Stimulated activated naive B cell treated with anti-CD40 and anti-IgM and Interleukin-4, amounts not matched to agents 10 μg/mL and 1 μg/mL and 100 μg/mL, for 72 hours (primary cell): ENCODE data around the gene MTNR1B.

ENCODE experiments used
- ATAC-seq, 2 donors: fragments of 150-1000 bp; cut with Tn5 transposase; replicated peaks; 2 replicates each; pipeline ENCODE4 v1.10.0; 2021; ENCODE audit warnings: moderate library complexity in 1 of 2
- DNase-seq: peaks from one replicate; pipeline ENCODE4 v3.0.0; 2021
- H3K27ac Mint-ChIP-seq: one replicate; pipeline ENCODE4 v1.8.0; 2022; ENCODE audit warnings: mild to moderate bottlenecking, mixed read lengths
- H3K27me3 Mint-ChIP-seq, 2 donors: one replicate each; pipeline ENCODE4 v1.8.0; 2022; ENCODE audit warnings: mixed read lengths in 2 of 2
- H3K36me3 Mint-ChIP-seq, 2 donors: one replicate each; pipeline ENCODE4 v1.8.0; 2022; ENCODE audit warnings: mixed read lengths in 2 of 2, mild to moderate bottlenecking in 1 of 2
- H3K4me1 Mint-ChIP-seq, 2 donors: one replicate each; pipeline ENCODE4 v1.8.0; 2022; ENCODE audit warnings: mixed read lengths in 2 of 2, mild to moderate bottlenecking in 1 of 2
- H3K4me3 Mint-ChIP-seq, 2 donors: one replicate each; pipeline ENCODE4 v1.8.0; 2022; ENCODE audit warnings: mild to moderate bottlenecking in 2 of 2, mixed read lengths in 2 of 2, moderate library complexity in 1 of 2
- H3K9me3 Mint-ChIP-seq, 2 donors: one replicate each; pipeline ENCODE4 v1.8.0; 2022; ENCODE audit warnings: mixed read lengths in 2 of 2, mild to moderate bottlenecking in 1 of 2

The MTNR1B gene

GRCh38 chr11:93000511-93001476 lies 31.3 kb downstream of the MTNR1B start:
- H3K4me1 Mint-ChIP-seq, result no peaks in the 10 kb centered on the region
- ATAC-seq, result no peak
- DNase-seq, result no peak
- no peaks in the 10 kb centered on the region for H3K36me3 Mint-ChIP-seq
- no peak overlapping the region for H3K4me3 Mint-ChIP-seq
- peaks cover 0 to 5% of the 10 kb centered on the region in 2 donors for H3K27me3 Mint-ChIP-seq
- peaks cover 0 to 8% of the 10 kb centered on the region in 2 donors for H3K9me3 Mint-ChIP-seq
- H3K27ac Mint-ChIP-seq, result no peak overlapping the region

- H3K36me3 Mint-ChIP-seq, result no peaks in the 10 kb centered on the region
- ATAC-seq (no peak), DNase-seq (no peak)
- no peak overlapping the region for H3K27ac Mint-ChIP-seq
- peaks cover 0 to 8% of the 10 kb centered on the region in 2 donors for H3K9me3 Mint-ChIP-seq
- H3K27me3 Mint-ChIP-seq, result peaks cover 0 to 5% of the 10 kb centered on the region in 2 donors
- H3K4me3 Mint-ChIP-seq, result no peak overlapping the region
- no peaks in the 10 kb centered on the region for H3K4me1 Mint-ChIP-seq
Observed at GRCh38 chr11:93001806-93002205, 32.4 kb downstream of the MTNR1B start.

GRCh38 chr11:93002380-93002779 lies 32.9 kb downstream of the MTNR1B start:
- Mint-ChIP-seq H3K27ac (no peak overlapping the region), H3K36me3 (no peaks in the 10 kb centered on the region), H3K27me3 (peaks cover 0 to 5% of the 10 kb centered on the region in 2 donors), H3K4me3 (no peak overlapping the region), H3K9me3 (peaks cover 0 to 8% of the 10 kb centered on the region in 2 donors), H3K4me1 (no peaks in the 10 kb centered on the region)
- DNase-seq, result no peak
- no peak for ATAC-seq

- Mint-ChIP-seq H3K4me3 (no peak overlapping the region), H3K27me3 (peaks cover 0 to 5% of the 10 kb centered on the region in 2 donors), H3K36me3 (no peaks in the 10 kb centered on the region), H3K9me3 (peaks cover 0 to 7% of the 10 kb centered on the region in 2 donors), H3K4me1 (no peaks in the 10 kb centered on the region), H3K27ac (no peak overlapping the region)
- ATAC-seq, result no peak
- DNase-seq, result no peak
Observed at GRCh38 chr11:93005239-93005638, 35.8 kb downstream of the MTNR1B start.

- ATAC-seq (no peak), DNase-seq (no peak)
- Mint-ChIP-seq H3K9me3 (peaks cover 0 to 6% of the 10 kb centered on the region in 2 donors), H3K4me1 (no peaks in the 10 kb centered on the region), H3K4me3 (no peak overlapping the region), H3K27ac (no peak overlapping the region), H3K27me3 (no peaks in the 10 kb centered on the region), H3K36me3 (no peaks in the 10 kb centered on the region)
Observed at GRCh38 chr11:93013646-93014045, 44.2 kb downstream of the MTNR1B start.

GRCh38 chr11:93016595-93016994 lies 47.1 kb downstream of the MTNR1B start:
- H3K36me3 Mint-ChIP-seq, result no peaks in the 10 kb centered on the region
- H3K4me1 Mint-ChIP-seq, result no peaks in the 10 kb centered on the region
- DNase-seq, result no peak
- no peak overlapping the region for H3K4me3 Mint-ChIP-seq
- H3K9me3 Mint-ChIP-seq, result peaks cover 0 to 7% of the 10 kb centered on the region in 2 donors
- ATAC-seq, result no peak
- peaks cover 0 to 6% of the 10 kb centered on the region in 2 donors for H3K27me3 Mint-ChIP-seq
- H3K27ac Mint-ChIP-seq, result no peak overlapping the region

- Mint-ChIP-seq H3K9me3 (peaks cover 0 to 7% of the 10 kb centered on the region in 2 donors), H3K36me3 (no peaks in the 10 kb centered on the region), H3K27ac (no peak overlapping the region), H3K27me3 (peaks cover 0 to 6% of the 10 kb centered on the region in 2 donors), H3K4me3 (no peak overlapping the region), H3K4me1 (no peaks in the 10 kb centered on the region)
- DNase-seq (no peak), ATAC-seq (no peak)
Observed at GRCh38 chr11:93017821-93018690, 48.6 kb downstream of the MTNR1B start.

- Mint-ChIP-seq H3K27ac (no peak overlapping the region), H3K4me1 (no peaks in the 10 kb centered on the region), H3K4me3 (no peak overlapping the region), H3K27me3 (peaks cover 0 to 6% of the 10 kb centered on the region in 2 donors), H3K36me3 (no peaks in the 10 kb centered on the region), H3K9me3 (peaks cover 4 to 7% of the 10 kb centered on the region in 2 donors)
- no peak for DNase-seq
- ATAC-seq, result no peak
Observed at GRCh38 chr11:93020248-93021046, 51.0 kb downstream of the MTNR1B start.

GRCh38 chr11:93024369-93024768 lies 54.9 kb downstream of the MTNR1B start:
- H3K27ac Mint-ChIP-seq, result no peak overlapping the region
- peaks cover 0 to 4% of the 10 kb centered on the region in 2 donors for H3K9me3 Mint-ChIP-seq
- no peak overlapping the region for H3K4me3 Mint-ChIP-seq
- H3K27me3 Mint-ChIP-seq, result peaks cover 0 to 6% of the 10 kb centered on the region in 2 donors
- H3K4me1 Mint-ChIP-seq, result no peaks in the 10 kb centered on the region
- no peak for DNase-seq
- no peak for ATAC-seq
- no peaks in the 10 kb centered on the region for H3K36me3 Mint-ChIP-seq

GRCh38 chr11:93025558-93026255 lies 56.3 kb downstream of the MTNR1B start:
- no peak for DNase-seq
- H3K27ac Mint-ChIP-seq, result no peak overlapping the region
- H3K4me3 Mint-ChIP-seq, result no peak overlapping the region
- H3K4me1 Mint-ChIP-seq, result no peaks in the 10 kb centered on the region
- no peaks in the 10 kb centered on the region for H3K36me3 Mint-ChIP-seq
- ATAC-seq, result no peak
- H3K9me3 Mint-ChIP-seq, result peaks cover 0 to 4% of the 10 kb centered on the region in 2 donors
- no peaks in the 10 kb centered on the region for H3K27me3 Mint-ChIP-seq

- no peaks in the 10 kb centered on the region for H3K36me3 Mint-ChIP-seq
- DNase-seq, result no peak
- H3K9me3 Mint-ChIP-seq, result peaks cover 0 to under 1% of the 10 kb centered on the region in 2 donors
- no peaks in the 10 kb centered on the region for H3K4me1 Mint-ChIP-seq
- ATAC-seq, result no peak
- H3K4me3 Mint-ChIP-seq, result no peak overlapping the region
- H3K27me3 Mint-ChIP-seq, result peaks cover 0 to 5% of the 10 kb centered on the region in 2 donors
- H3K27ac Mint-ChIP-seq, result no peak overlapping the region
Observed at GRCh38 chr11:93028960-93029522, 59.6 kb downstream of the MTNR1B start.

GRCh38 chr11:93031386-93031785 lies 61.9 kb downstream of the MTNR1B start:
- ATAC-seq (no peak), DNase-seq (no peak)
- Mint-ChIP-seq H3K27ac (no peak overlapping the region), H3K9me3 (peaks cover 0 to under 1% of the 10 kb centered on the region in 2 donors), H3K36me3 (no peaks in the 10 kb centered on the region), H3K27me3 (peaks cover 0 to 5% of the 10 kb centered on the region in 2 donors), H3K4me3 (no peak overlapping the region), H3K4me1 (no peaks in the 10 kb centered on the region)
